CD14-positive monocyte (primary cell): ENCODE results near the gene SLK. TPM values are rescaled to one million over a fixed set of nuclear protein-coding genes. Genes with fewer than 3 reads are reported as not detected.

ENCODE experiments used
- DNase-seq, 3 donors: peaks; one replicate each; pipeline ENCODE4 v3.0.0-alpha.2; 2011 to 2022
- H2AFZ ChIP-seq: 2 replicates; pipeline ENCODE4 v1.6.0; 2012; ENCODE audit warnings: mild to moderate bottlenecking, low read depth, low read length, inconsistent platforms; ENCODE audit not compliant: insufficient read depth, poor library complexity, severe bottlenecking
- H3K27ac ChIP-seq, 2 donors: 1 replicate in 1 of 2; 2 replicates in 1 of 2; pipeline ENCODE4 v1.5.1; 2012 to 2013; ENCODE audit warnings: low read length in 2 of 2, control low read depth in 1 of 2, inconsistent platforms in 1 of 2, low read depth in 1 of 2, mild to moderate bottlenecking in 1 of 2
- H3K27me3 ChIP-seq, 2 donors: one replicate each; pipeline versions ENCODE4 v1.6.0 to v1.6.1; 2011 to 2013; ENCODE audit warnings: low read length in 2 of 2; ENCODE audit not compliant: control insufficient read depth in 2 of 2, insufficient read depth in 2 of 2
- H3K36me3 ChIP-seq, 2 donors: replicated peaks in 1 of 2; 1 replicate in 1 of 2; 2 replicates in 1 of 2; pipeline versions ENCODE4 v1.5.1 to v1.6.1; 2012 to 2013; ENCODE audit warnings: low read length in 2 of 2, control low read depth in 1 of 2, inconsistent platforms in 1 of 2, mild to moderate bottlenecking in 1 of 2; ENCODE audit not compliant: insufficient read depth in 2 of 2, control insufficient read depth in 1 of 2
- H3K4me1 ChIP-seq, 2 donors: 1 replicate in 1 of 2; 2 replicates in 1 of 2; pipeline versions ENCODE4 v1.5.1 to v1.6.1; 2012 to 2013; ENCODE audit warnings: low read length in 2 of 2, control low read depth in 1 of 2, inconsistent platforms in 1 of 2, mild to moderate bottlenecking in 1 of 2, moderate library complexity in 1 of 2; ENCODE audit not compliant: insufficient read depth in 2 of 2, control insufficient read depth in 1 of 2
- H3K4me2 ChIP-seq: replicated peaks from 2 replicates; pipeline ENCODE3; 2012; ENCODE audit warnings: low read length, moderate library complexity, mild to moderate bottlenecking; ENCODE audit not compliant: poor library complexity, severe bottlenecking; ENCODE audit errors: extremely low read depth
- H3K4me3 ChIP-seq, 3 experiments: fragments of 200-600 bp in 1 of 3; sonication (generic) in 1 of 3; replicated peaks in 1 of 3; 1 replicate in 2 of 3; 2 replicates in 1 of 3; pipeline ENCODE4 v1.5.1; 2011 to 2013; ENCODE audit warnings: low read length in 3 of 3, mild to moderate bottlenecking in 3 of 3, control low read depth in 2 of 3, low read depth in 2 of 3, inconsistent platforms in 1 of 3, moderate library complexity in 1 of 3
- H3K79me2 ChIP-seq: 2 replicates; pipeline ENCODE4 v1.6.0; 2012; ENCODE audit warnings: mild to moderate bottlenecking, control low read depth, inconsistent platforms, low read length, moderate library complexity; ENCODE audit not compliant: insufficient read depth
- H3K9ac ChIP-seq: 2 replicates; pipeline ENCODE4 v1.6.0; 2017; ENCODE audit warnings: low read length, mild to moderate bottlenecking; ENCODE audit not compliant: insufficient read depth, poor library complexity, severe bottlenecking
- H3K9me3 ChIP-seq, 2 donors: replicated peaks in 1 of 2; 1 replicate in 1 of 2; 2 replicates in 1 of 2; pipeline versions ENCODE4 v1.5.1 to v1.6.1; 2012 to 2013; ENCODE audit warnings: low read length in 2 of 2, control low read depth in 1 of 2; ENCODE audit not compliant: control insufficient read depth in 1 of 2, insufficient read depth in 1 of 2
- H4K20me1 ChIP-seq: 2 replicates; pipeline ENCODE4 v1.6.0; 2012; ENCODE audit warnings: mild to moderate bottlenecking, low read length, control low read depth, moderate library complexity; ENCODE audit not compliant: insufficient read depth
- H3K27ac Mint-ChIP-seq, 7 donors: one replicate each; pipeline ENCODE4 v1.8.0; 2020; ENCODE audit warnings: mild to moderate bottlenecking in 7 of 7, mixed read lengths in 7 of 7, moderate library complexity in 6 of 7, inconsistent platforms in 2 of 7
- H3K27me3 Mint-ChIP-seq, 3 donors: one replicate each; pipeline ENCODE4 v1.8.0; 2021 to 2022; ENCODE audit warnings: low read depth in 3 of 3, mild to moderate bottlenecking in 3 of 3, mixed read lengths in 3 of 3, moderate library complexity in 3 of 3, inconsistent platforms in 1 of 3
- H3K36me3 Mint-ChIP-seq, 2 donors: one replicate each; pipeline ENCODE4 v1.8.0; 2020; ENCODE audit warnings: mixed read lengths in 2 of 2, inconsistent platforms in 1 of 2, mild to moderate bottlenecking in 1 of 2
- H3K4me1 Mint-ChIP-seq: one replicate; pipeline ENCODE4 v1.8.0; 2020; ENCODE audit warnings: mild to moderate bottlenecking, mixed read lengths
- H3K4me3 Mint-ChIP-seq, 2 donors: one replicate each; pipeline ENCODE4 v1.8.0; 2020; ENCODE audit warnings: mild to moderate bottlenecking in 2 of 2, mixed read lengths in 2 of 2, moderate library complexity in 1 of 2
- H3K9me3 Mint-ChIP-seq, 7 donors: one replicate each; pipeline ENCODE4 v1.8.0; 2020 to 2022; ENCODE audit warnings: mixed read lengths in 7 of 7, mild to moderate bottlenecking in 6 of 7, moderate library complexity in 6 of 7, inconsistent platforms in 2 of 7
- WGBS: methylation state at CpG from one replicate; pipeline ENCODE4 v1.1.5; 2013; ENCODE audit warnings: missing lambda C conversion rate; ENCODE audit not compliant: insufficient coverage; 5-methylcytosine and 5-hydroxymethylcytosine counted together
- intact Hi-C, 2 donors: fragments of 100-400 bp; cut with micrococcal nuclease; formaldehyde crosslinking; loops; one replicate each; pipeline versions ENCODE4 v1.15.0 to v1.15.1; 2023
- polyA plus RNA-seq, 3 donors: library from polyadenylated mRNA; depleted of rRNA in 1 of 3; unstranded in 2 of 3; stranded (reverse) in 1 of 3; fragments of 300-500 nt in 2 of 3; fragments of >200 nt in 1 of 3; fragmentation: Illumina TruSeq in 2 of 3; gene quantifications; 1 replicate in 2 of 3; 2 replicates in 1 of 3; pipeline ENCODE4 v1.2.3, GENCODE V29; 2012 to 2021
- TF ChIP-seq, protein P1 (sequence below): fragments of 200-600 bp; IDR thresholded peaks from one replicate; pipeline ENCODE4 v1.8.0; 2022; ENCODE audit warnings: antibody characterized with exemption, mild to moderate bottlenecking

Gene SLK
- polyA plus RNA-seq, 3 donors = 2.9 to 6.5 (median 4.4) TPM

DNA sequence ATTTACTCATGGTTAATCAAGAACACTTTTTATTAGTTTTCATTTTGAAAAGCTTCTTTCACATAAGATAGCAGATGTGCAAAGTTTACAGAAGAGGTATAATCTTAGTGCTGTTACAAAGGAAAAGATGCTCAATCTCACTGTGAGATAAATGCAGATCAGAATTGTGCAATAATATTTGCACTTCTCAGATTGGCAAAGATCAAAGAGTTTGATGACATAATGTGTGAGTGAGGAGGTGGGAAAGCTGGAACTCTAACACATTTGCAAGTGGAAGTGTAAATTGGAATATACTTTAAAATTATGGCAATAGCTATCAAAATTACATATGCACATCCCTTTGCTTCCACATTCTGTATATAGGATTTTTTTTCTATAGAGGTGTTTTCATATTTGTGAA is 27.4 kb upstream of the SLK start:
- no peak overlapping the region for H3K27ac Mint-ChIP-seq
- no peak overlapping the region for H2AFZ ChIP-seq
- no peaks in the 10 kb centered on the region for H3K36me3 ChIP-seq
- H3K9ac ChIP-seq = no peak overlapping the region
- H3K4me3 ChIP-seq = no peak overlapping the region
- H3K27ac ChIP-seq = no peak overlapping the region
- DNase-seq = no peak
- peaks cover 0 to 5% (median 1%) of the 10 kb centered on the region in 3 donors for H3K27me3 Mint-ChIP-seq
- no peak overlapping the region for H3K4me2 ChIP-seq
- no peaks in the 10 kb centered on the region for H3K9me3 Mint-ChIP-seq
- TF ChIP-seq, protein P1, sequence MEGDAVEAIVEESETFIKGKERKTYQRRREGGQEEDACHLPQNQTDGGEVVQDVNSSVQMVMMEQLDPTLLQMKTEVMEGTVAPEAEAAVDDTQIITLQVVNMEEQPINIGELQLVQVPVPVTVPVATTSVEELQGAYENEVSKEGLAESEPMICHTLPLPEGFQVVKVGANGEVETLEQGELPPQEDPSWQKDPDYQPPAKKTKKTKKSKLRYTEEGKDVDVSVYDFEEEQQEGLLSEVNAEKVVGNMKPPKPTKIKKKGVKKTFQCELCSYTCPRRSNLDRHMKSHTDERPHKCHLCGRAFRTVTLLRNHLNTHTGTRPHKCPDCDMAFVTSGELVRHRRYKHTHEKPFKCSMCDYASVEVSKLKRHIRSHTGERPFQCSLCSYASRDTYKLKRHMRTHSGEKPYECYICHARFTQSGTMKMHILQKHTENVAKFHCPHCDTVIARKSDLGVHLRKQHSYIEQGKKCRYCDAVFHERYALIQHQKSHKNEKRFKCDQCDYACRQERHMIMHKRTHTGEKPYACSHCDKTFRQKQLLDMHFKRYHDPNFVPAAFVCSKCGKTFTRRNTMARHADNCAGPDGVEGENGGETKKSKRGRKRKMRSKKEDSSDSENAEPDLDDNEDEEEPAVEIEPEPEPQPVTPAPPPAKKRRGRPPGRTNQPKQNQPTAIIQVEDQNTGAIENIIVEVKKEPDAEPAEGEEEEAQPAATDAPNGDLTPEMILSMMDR = no peak
- H3K36me3 Mint-ChIP-seq = no peaks in the 10 kb centered on the region
- intact Hi-C loops = no loop called here
- H3K27me3 ChIP-seq = no peaks in the 10 kb centered on the region
- H3K4me1 Mint-ChIP-seq = no peaks in the 10 kb centered on the region
- no peaks in the 10 kb centered on the region for H3K4me1 ChIP-seq
- no peaks in the 10 kb centered on the region for H4K20me1 ChIP-seq
- H3K9me3 ChIP-seq = no peaks in the 10 kb centered on the region
- H3K4me3 Mint-ChIP-seq = no peak overlapping the region
- H3K79me2 ChIP-seq = no peaks in the 10 kb centered on the region

- Histone ChIP-seq H4K20me1 (no peaks in the 10 kb centered on the region), H3K36me3 (no peaks in the 10 kb centered on the region), H3K4me3 (no peak overlapping the region), H3K4me2 (no peak overlapping the region), H3K27me3 (no peaks in the 10 kb centered on the region), H3K27ac (no peak overlapping the region), H3K9me3 (no peaks in the 10 kb centered on the region), H2AFZ (no peak overlapping the region), H3K79me2 (no peaks in the 10 kb centered on the region), H3K9ac (no peak overlapping the region), H3K4me1 (no peaks in the 10 kb centered on the region)
- H3K4me3 Mint-ChIP-seq = no peak overlapping the region
- TF ChIP-seq, protein P1 = no peak
- no peak for DNase-seq
- no peak overlapping the region for H3K27ac Mint-ChIP-seq
- no peaks in the 10 kb centered on the region for H3K4me1 Mint-ChIP-seq
- intact Hi-C loops = no loop called here
- no peaks in the 10 kb centered on the region for H3K36me3 Mint-ChIP-seq
- no peaks in the 10 kb centered on the region for H3K9me3 Mint-ChIP-seq
- peaks cover 0 to 3% (median 1%) of the 10 kb centered on the region in 3 donors for H3K27me3 Mint-ChIP-seq
- WGBS = no CpG with 5 or more reads among the region's 2 CpGs
These were observed 25.1 kb upstream of the SLK start for GRCh38 chr10:103941801-103942200.
